Measurements from ENCODE around the gene INAFM2.

INAFM2 gene

DNA sequence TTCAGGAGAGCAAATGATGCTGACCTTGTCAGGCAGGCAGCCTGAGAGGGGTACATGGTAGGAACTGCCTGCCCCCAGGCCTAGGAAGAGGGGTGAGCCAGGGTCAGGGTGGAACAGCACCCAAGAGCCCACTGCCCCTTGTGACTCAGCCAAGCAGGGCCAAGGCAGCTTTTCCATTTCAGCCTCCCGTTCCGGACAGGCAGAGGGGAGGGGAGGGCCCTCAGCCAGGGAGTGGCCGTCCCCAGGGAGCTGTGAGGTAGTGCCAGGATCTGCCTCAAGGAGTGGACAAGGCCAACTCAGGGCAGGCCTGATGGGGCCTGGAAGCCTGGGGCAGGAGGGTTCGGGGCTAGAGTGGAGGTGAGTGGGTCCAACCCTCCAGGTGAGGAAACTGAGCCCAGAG lies 35.5 kb upstream of the INAFM2 start:
- no peak for DNase-seq (ENCODE audit: low read depth)

- DNase-seq (ENCODE audit: low read depth), result no peak
These were observed 34.2 kb upstream of the INAFM2 start for GRCh38 chr15:40289140-40289775.

- DNase-seq (ENCODE audit: low read depth), result no peak
These were observed 33.0 kb upstream of the INAFM2 start for GRCh38 chr15:40290545-40290917.

DNA sequence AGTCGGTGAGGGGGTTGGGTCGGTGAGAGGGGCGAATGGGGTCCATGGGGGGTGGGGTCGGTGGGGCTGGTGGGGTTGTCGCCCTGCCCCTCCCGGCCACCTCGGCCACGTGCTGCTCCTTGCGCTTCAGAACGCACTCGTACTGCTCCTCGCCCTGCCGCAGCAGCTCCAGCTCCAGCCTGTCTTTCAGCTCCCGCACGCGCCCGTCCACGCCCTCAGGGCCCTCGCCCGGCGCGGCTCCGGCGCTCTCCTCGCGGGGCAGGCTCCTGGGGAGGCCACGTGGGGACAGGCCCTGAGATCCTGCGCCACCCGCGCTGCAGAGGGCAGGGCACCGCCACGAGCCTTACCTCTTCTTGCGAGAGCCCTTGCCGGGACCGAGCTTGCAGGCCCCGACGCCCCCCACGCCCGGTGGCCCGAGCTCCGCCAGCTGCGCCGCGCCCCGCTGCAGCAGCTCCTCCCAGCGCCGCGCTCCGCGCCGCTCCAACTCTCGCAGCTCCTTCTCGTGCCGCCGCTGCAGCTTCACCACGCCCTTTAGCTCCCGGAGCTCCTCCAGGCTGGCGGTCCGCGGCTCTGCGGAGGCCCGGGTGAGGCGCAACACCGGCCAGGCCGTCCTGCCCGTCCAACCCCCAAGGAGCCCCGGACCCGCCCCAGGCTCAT lies 32.4 kb upstream of the INAFM2 start:
- no peak for DNase-seq (ENCODE audit: low read depth)

- no peak for DNase-seq (ENCODE audit: low read depth)
These were observed 31.2 kb upstream of the INAFM2 start for GRCh38 chr15:40292246-40292645.

DNA sequence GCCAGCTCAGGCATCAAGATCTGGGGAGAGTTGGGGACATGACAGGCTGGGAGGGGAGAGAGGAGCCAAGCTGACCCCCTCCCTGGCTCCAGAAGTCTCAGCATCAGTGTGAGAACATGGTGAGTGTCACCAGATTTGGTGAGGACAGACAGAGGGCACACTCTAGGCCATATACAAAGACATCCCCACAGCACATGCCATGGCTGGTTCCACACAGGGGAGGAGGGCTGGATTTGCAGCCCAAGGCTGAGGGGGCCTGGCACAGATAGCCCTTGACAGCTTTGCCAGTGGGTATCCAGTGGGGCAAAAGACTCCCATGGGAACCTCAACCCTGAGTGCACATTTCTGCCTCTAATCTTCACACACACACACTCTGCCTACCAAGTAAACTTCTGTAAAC lies 30.5 kb upstream of the INAFM2 start:
- DNase-seq (ENCODE audit: low read depth), result no peak

DNA sequence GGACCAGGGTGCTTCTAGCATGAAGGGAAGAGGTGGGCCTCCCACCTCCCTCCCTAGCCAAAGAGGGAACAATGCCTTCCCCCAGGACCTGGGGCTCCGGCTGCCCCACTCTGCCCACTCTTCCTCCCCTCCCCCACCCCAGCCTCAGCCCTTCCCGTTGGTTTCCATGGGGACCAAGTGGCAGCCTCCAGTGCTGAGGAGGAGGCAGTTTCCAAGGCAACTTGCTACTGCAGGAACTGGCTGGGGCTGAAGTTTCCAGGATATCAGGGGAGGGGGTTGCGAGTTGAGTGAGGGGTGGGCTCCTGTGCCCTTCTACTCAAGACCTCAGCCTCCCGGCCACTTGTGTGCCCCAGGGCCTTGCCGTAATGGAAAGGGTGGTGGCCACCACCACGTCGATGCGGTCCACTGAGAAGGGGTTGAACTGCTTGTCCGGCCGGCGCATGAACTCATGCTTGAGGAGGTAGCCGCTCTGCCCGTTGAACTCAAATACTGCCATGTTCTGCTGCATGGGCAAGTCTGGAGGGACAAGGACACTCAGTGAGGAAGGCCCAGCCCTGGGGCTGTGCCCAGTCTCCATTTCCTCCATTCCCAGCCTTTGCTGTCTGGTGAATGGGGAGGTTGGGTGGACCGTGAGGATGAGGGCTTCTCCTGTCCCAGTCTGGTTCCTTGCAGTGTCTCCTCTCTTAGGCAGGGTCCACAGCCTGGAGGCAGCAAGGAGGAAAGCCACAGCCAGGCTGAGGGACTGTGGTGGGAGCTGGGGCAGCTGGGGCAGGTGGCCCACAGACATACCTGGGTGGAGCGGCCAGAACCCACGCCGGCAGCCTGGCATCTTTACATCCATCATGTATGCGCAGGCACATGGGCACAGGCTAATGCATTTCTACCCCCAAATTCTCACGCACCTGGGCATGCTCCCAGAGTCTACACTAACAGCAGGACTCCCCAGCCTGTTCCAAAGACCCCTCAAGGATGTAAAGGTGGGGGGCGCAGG lies 29.3 kb upstream of the INAFM2 start:
- DNase-seq (ENCODE audit: low read depth), result no peak

- no peak for DNase-seq (ENCODE audit: low read depth)
These were observed 28.2 kb upstream of the INAFM2 start for GRCh38 chr15:40295297-40295696.

- DNase-seq (ENCODE audit: low read depth), result no peak
These were observed 27.5 kb upstream of the INAFM2 start for GRCh38 chr15:40295877-40296560.

- no peak for DNase-seq (ENCODE audit: low read depth)
These were observed 26.8 kb upstream of the INAFM2 start for GRCh38 chr15:40296561-40297230.

- no peak for DNase-seq (ENCODE audit: low read depth)
These were observed 26.1 kb upstream of the INAFM2 start for GRCh38 chr15:40297356-40297755.

- no peak for DNase-seq (ENCODE audit: low read depth)
These were observed 25.1 kb upstream of the INAFM2 start for GRCh38 chr15:40298216-40298935.

DNA sequence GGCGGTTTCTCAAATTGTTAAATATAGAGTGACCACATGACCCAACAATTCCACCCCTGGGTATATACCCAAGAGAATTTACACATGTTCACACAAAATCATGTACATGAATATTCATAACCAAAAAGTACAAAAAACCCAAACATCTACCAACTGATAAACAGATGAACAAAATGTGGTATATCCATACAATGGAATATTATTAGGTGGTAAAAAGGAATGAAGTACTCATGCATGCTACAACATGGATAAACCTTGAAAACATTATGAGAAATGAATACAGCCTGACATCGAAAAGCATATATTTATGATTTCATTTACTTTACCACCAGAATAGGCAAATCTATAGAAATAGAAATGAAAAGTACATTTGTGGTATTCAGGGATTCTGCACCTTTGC lies 23.1 kb upstream of the INAFM2 start:
- DNase-seq (ENCODE audit: low read depth), result no peak

GRCh38 chr15:40300771-40301170 lies 22.7 kb upstream of the INAFM2 start:
- DNase-seq (ENCODE audit: low read depth), result no peak

- DNase-seq (ENCODE audit: low read depth), result no peak
These were observed 21.9 kb upstream of the INAFM2 start for GRCh38 chr15:40301467-40302179.

GRCh38 chr15:40302288-40302886 lies 21.1 kb upstream of the INAFM2 start:
- no peak for DNase-seq (ENCODE audit: low read depth)

DNA sequence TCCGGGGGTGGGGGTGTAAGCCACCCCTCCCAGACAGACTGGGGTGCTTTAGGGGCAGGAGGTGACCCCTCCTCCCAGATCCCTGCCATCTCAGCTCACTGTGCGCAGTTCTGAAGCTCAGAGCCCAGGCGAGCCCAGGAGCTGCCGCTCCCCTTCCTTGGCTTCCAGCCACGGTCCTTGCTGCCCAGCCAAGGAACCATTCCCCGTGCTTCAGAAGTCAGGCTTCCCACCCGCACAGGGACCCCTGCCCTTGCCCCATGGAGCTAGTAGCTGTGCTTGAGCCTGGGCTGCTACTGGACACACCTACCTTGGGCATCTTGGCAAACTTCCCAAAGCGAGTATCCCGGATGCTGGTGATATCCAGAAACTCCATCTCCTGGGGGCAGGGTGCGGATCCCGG lies 20.5 kb upstream of the INAFM2 start:
- DNase-seq (ENCODE audit: low read depth), result no peak

DNA sequence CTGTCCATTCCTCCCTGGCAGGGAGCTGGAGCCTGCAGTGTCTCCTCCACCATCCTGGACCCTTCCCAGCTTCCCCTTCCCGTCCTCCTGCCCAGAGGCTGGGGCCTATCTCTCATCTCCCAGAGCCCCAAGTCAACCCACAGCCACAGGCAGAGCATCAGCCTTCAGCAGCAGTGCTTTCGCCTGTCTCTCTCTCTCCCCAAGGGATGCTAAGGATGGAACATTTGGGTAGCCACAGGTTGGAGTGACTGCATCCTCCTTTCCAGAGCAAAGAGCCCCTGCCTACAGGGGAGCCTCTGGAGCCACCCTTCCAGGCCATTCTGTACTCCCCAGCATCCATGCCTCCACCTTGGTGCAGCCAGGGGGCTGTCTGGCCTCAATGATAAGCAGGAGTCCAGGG lies 19.9 kb upstream of the INAFM2 start:
- DNase-seq (ENCODE audit: low read depth), result no peak

DNA sequence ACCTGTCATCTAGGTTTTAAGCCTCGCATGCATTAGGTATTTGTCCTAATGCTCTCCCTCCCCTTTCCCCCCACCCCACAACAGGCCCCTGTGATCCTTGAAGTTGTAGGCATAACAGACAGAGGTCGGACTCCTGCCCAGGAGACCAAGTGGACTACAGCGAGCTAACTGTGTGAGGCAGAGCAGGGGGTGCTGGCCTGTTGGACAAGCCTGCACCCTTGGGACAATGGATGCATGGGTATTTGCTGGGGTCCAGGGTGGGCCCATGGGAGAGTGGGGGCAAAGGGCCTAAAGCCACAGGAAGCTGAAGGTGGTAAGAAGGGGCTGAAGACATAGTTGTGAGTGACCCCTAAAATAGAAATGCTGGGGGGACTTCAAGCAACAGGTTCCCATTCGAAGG lies 18.2 kb upstream of the INAFM2 start:
- DNase-seq (ENCODE audit: low read depth), result no peak

DNA sequence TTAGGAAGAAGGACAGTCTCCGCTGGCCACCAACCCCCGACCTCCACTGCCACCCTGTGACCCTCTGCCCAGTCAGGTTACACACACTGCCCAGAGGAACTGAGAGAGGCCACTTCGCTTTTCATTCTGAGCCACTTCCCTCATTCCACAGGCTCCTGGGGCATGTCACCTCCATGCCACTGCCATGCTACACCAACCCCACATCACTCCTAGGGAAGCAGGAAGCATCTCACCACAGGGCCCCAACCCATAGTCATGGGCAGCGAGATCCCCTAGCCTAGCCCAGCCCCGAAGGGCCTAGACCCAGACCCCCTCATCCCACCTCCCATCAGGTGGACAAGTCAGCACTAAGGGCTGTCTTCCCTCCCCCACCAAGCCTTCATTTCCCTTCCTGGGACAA lies 17.1 kb upstream of the INAFM2 start:
- DNase-seq (ENCODE audit: low read depth), result no peak

Measured in stimulated activated CD8-positive, alpha-beta memory T cell treated with anti-CD3 and anti-CD28 coated beads, Interleukin-4, amount 100 ng/mL, for 24 hours (primary cell).